ENCODE results near the gene CLASRP. TPM values are rescaled to one million over a fixed set of nuclear protein-coding genes. Genes with fewer than 3 reads are reported as not detected.

The CLASRP gene
- total RNA-seq, 1 donor from 2014 or later: 7.8 TPM

- Histone ChIP-seq H3K27ac (ENCODE audit: low read depth, low read length) (no peak overlapping the region), H3K4me3 (ENCODE audit: low read length in 3 of 3) (no peak overlapping the region), H3K9me3 (ENCODE audit: control insufficient read depth in 3 of 3, low read length in 3 of 3) (no peaks in the 10 kb centered on the region), H3K27me3 (ENCODE audit: control insufficient read depth in 3 of 3, insufficient read depth in 3 of 3, low read length in 3 of 3) (no peaks in the 10 kb centered on the region), H3K9ac (ENCODE audit: low read depth in 1 of 3, low read length in 3 of 3) (no peak overlapping the region), H3K4me1 (ENCODE audit: control insufficient read depth in 3 of 3, insufficient read depth in 3 of 3, low read length in 3 of 3) (peaks cover 0 to 5% (median 0%) of the 10 kb centered on the region in 3 donors), H3K36me3 (ENCODE audit: control insufficient read depth in 3 of 3, insufficient read depth in 3 of 3, low read length in 3 of 3) (peaks cover 82 to 91% (median 88%) of the 10 kb centered on the region in 3 donors)
These were observed 18.6 kb downstream of the CLASRP start for GRCh38 chr19:45057444-45057843.

- peaks cover 0 to 5% (median 0%) of the 10 kb centered on the region in 3 donors for H3K4me1 ChIP-seq (ENCODE audit: control insufficient read depth in 3 of 3, insufficient read depth in 3 of 3, low read length in 3 of 3)
- no peak overlapping the region for H3K27ac ChIP-seq (ENCODE audit: low read depth, low read length)
- no peaks in the 10 kb centered on the region for H3K9me3 ChIP-seq (ENCODE audit: control insufficient read depth in 3 of 3, low read length in 3 of 3)
- no peak overlapping the region for H3K9ac ChIP-seq (ENCODE audit: low read depth in 1 of 3, low read length in 3 of 3)
- H3K27me3 ChIP-seq (ENCODE audit: control insufficient read depth in 3 of 3, insufficient read depth in 3 of 3, low read length in 3 of 3): no peaks in the 10 kb centered on the region
- H3K36me3 ChIP-seq (ENCODE audit: control insufficient read depth in 3 of 3, insufficient read depth in 3 of 3, low read length in 3 of 3): peaks cover 79 to 89% (median 86%) of the 10 kb centered on the region in 3 donors
- no peak overlapping the region for H3K4me3 ChIP-seq (ENCODE audit: low read length in 3 of 3)
These were observed 19.8 kb downstream of the CLASRP start for GRCh38 chr19:45058622-45059159.

DNA sequence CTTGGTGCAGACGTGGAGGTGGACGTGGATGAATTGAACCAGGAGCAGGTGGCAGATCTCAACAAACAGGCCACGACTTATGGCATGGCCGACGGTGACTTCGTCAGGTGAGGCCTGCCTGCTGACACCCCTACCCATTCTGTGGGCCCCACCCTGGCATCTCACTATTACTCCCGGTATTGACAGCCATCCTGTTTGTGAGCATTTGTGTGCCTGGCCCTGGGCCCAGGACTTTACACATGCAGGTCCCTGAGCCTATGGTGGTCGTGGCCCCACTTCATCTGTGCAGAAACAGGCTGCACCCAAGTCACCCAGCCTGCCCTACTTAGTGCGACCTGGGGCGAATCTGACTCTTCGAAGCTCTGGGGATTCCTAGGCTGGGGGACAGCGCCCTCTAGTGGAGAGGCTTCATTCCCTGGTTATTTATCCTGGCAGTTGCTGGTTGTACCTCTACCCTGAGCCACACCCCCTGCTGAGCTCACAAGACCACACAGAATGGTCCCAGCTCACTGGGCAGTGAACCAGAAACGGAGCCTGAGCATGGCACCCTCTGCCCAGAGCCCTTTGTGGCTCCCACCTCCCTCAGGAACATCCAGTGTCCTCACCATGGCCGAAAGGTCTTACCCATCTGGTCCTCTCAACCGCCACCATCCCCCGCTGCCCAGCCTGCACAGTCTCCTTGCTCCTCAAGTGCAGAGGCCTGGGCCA lies 20.6 kb downstream of the CLASRP start:
- Histone ChIP-seq H3K9ac (ENCODE audit: low read depth in 1 of 3, low read length in 3 of 3) (no peak overlapping the region), H3K36me3 (ENCODE audit: control insufficient read depth in 3 of 3, insufficient read depth in 3 of 3, low read length in 3 of 3) (peaks cover 81 to 86% (median 83%) of the 10 kb centered on the region in 3 donors)

GRCh38 chr19:45061965-45062364 lies 23.1 kb downstream of the CLASRP start:
- Histone ChIP-seq H3K4me1 (ENCODE audit: control insufficient read depth in 3 of 3, insufficient read depth in 3 of 3, low read length in 3 of 3) (peaks cover 0 to 5% (median 0%) of the 10 kb centered on the region in 3 donors), H3K27me3 (ENCODE audit: control insufficient read depth in 3 of 3, insufficient read depth in 3 of 3, low read length in 3 of 3) (no peaks in the 10 kb centered on the region), H3K27ac (ENCODE audit: low read depth, low read length) (no peak overlapping the region), H3K9me3 (ENCODE audit: control insufficient read depth in 3 of 3, low read length in 3 of 3) (no peaks in the 10 kb centered on the region), H3K9ac (ENCODE audit: low read depth in 1 of 3, low read length in 3 of 3) (no peak overlapping the region), H3K4me3 (ENCODE audit: low read length in 3 of 3) (no peak overlapping the region), H3K36me3 (ENCODE audit: control insufficient read depth in 3 of 3, insufficient read depth in 3 of 3, low read length in 3 of 3) (peaks cover 75 to 80% (median 78%) of the 10 kb centered on the region in 3 donors)

More for the DNA sequence above, 20.6 kb downstream of the CLASRP start:
- Histone ChIP-seq H3K4me3 (ENCODE audit: low read length in 3 of 3) (no peak overlapping the region), H3K27me3 (ENCODE audit: control insufficient read depth in 3 of 3, insufficient read depth in 3 of 3, low read length in 3 of 3) (no peaks in the 10 kb centered on the region), H3K27ac (ENCODE audit: low read depth, low read length) (no peak overlapping the region), H3K4me1 (ENCODE audit: control insufficient read depth in 3 of 3, insufficient read depth in 3 of 3, low read length in 3 of 3) (peaks cover 0 to 5% (median 0%) of the 10 kb centered on the region in 3 donors), H3K9me3 (ENCODE audit: control insufficient read depth in 3 of 3, low read length in 3 of 3) (no peaks in the 10 kb centered on the region)

GRCh38 chr19:45063851-45064801 lies 25.3 kb downstream of the CLASRP start:
- Histone ChIP-seq H3K36me3 (ENCODE audit: control insufficient read depth in 3 of 3, insufficient read depth in 3 of 3, low read length in 3 of 3) (peaks cover 69 to 73% (median 72%) of the 10 kb centered on the region in 3 donors), H3K27me3 (ENCODE audit: control insufficient read depth in 3 of 3, insufficient read depth in 3 of 3, low read length in 3 of 3) (no peaks in the 10 kb centered on the region), H3K9ac (ENCODE audit: low read depth in 1 of 3, low read length in 3 of 3) (no peak overlapping the region), H3K9me3 (ENCODE audit: control insufficient read depth in 3 of 3, low read length in 3 of 3) (no peaks in the 10 kb centered on the region), H3K4me1 (ENCODE audit: control insufficient read depth in 3 of 3, insufficient read depth in 3 of 3, low read length in 3 of 3) (peaks cover 0 to 4% (median 0%) of the 10 kb centered on the region in 3 donors), H3K27ac (ENCODE audit: low read depth, low read length) (no peak overlapping the region), H3K4me3 (ENCODE audit: low read length in 3 of 3) (no peak overlapping the region)

GRCh38 chr19:45066921-45067661 lies 28.2 kb downstream of the CLASRP start:
- Histone ChIP-seq H3K27me3 (ENCODE audit: control insufficient read depth in 3 of 3, insufficient read depth in 3 of 3, low read length in 3 of 3) (no peaks in the 10 kb centered on the region), H3K9ac (ENCODE audit: low read depth in 1 of 3, low read length in 3 of 3) (no peak overlapping the region), H3K36me3 (ENCODE audit: control insufficient read depth in 3 of 3, insufficient read depth in 3 of 3, low read length in 3 of 3) (peaks cover 58 to 67% (median 63%) of the 10 kb centered on the region in 3 donors), H3K9me3 (ENCODE audit: control insufficient read depth in 3 of 3, low read length in 3 of 3) (no peaks in the 10 kb centered on the region), H3K4me3 (ENCODE audit: low read length in 3 of 3) (no peak overlapping the region), H3K4me1 (ENCODE audit: control insufficient read depth in 3 of 3, insufficient read depth in 3 of 3, low read length in 3 of 3) (no peaks in the 10 kb centered on the region), H3K27ac (ENCODE audit: low read depth, low read length) (no peak overlapping the region)

DNA sequence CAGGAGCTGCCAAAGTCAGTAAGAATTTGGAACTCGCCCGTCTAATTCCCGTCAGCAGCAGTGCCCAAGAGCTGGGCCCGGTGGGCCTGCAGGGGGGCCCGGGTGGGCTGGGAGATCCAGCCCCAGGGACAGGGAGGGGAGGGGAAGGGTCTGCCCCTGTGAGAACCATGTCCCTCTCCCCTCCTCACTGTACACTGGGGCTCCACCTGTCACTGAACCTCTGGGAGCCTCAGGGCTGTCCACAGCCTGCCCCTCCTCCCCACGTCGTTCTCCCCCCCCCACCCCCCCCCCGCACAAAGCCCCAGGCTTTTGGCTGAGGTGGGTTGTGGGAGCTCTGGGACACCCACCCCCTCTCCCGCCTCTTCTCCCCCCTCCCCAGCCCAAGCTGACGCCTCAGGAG lies 29.2 kb downstream of the CLASRP start:
- Histone ChIP-seq H3K9ac (ENCODE audit: low read depth in 1 of 3, low read length in 3 of 3) (no peak overlapping the region), H3K36me3 (ENCODE audit: control insufficient read depth in 3 of 3, insufficient read depth in 3 of 3, low read length in 3 of 3) (peaks cover 53 to 61% (median 59%) of the 10 kb centered on the region in 3 donors), H3K4me3 (ENCODE audit: low read length in 3 of 3) (no peak overlapping the region), H3K27ac (ENCODE audit: low read depth, low read length) (no peak overlapping the region), H3K27me3 (ENCODE audit: control insufficient read depth in 3 of 3, insufficient read depth in 3 of 3, low read length in 3 of 3) (no peaks in the 10 kb centered on the region), H3K9me3 (ENCODE audit: control insufficient read depth in 3 of 3, low read length in 3 of 3) (no peaks in the 10 kb centered on the region), H3K4me1 (ENCODE audit: control insufficient read depth in 3 of 3, insufficient read depth in 3 of 3, low read length in 3 of 3) (no peaks in the 10 kb centered on the region)

DNA sequence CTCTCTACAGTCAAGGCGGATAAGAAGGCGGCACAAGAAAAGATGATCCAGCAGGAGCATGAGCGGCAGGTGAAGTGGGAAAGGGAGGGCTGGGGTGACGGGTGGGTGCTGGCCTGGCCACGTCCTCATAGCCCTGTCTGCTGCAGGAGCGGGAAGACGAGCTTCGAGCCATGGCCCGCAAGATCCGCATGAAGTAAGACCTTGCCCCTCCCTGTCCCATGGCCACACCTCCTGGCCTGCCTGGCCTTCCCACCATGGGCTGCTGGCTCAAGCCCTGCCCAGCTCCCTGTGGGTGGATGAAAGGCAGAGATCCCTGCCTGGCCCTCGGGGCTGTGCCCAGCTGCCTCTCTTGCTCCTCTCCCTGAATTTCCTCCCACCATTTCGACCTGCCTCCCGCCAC lies 30.2 kb downstream of the CLASRP start:
- H3K9ac ChIP-seq (ENCODE audit: low read depth in 1 of 3, low read length in 3 of 3): no peak overlapping the region
- H3K4me1 ChIP-seq (ENCODE audit: control insufficient read depth in 3 of 3, insufficient read depth in 3 of 3, low read length in 3 of 3): no peaks in the 10 kb centered on the region
- peaks cover 47 to 56% (median 52%) of the 10 kb centered on the region in 3 donors for H3K36me3 ChIP-seq (ENCODE audit: control insufficient read depth in 3 of 3, insufficient read depth in 3 of 3, low read length in 3 of 3)

GRCh38 chr19:45070214-45070613 lies 31.4 kb downstream of the CLASRP start:
- Histone ChIP-seq H3K27ac (ENCODE audit: low read depth, low read length) (no peak overlapping the region), H3K4me3 (ENCODE audit: low read length in 3 of 3) (no peak overlapping the region), H3K36me3 (ENCODE audit: control insufficient read depth in 3 of 3, insufficient read depth in 3 of 3, low read length in 3 of 3) (peaks cover 43 to 49% (median 44%) of the 10 kb centered on the region in 3 donors), H3K27me3 (ENCODE audit: control insufficient read depth in 3 of 3, insufficient read depth in 3 of 3, low read length in 3 of 3) (no peaks in the 10 kb centered on the region), H3K9me3 (ENCODE audit: control insufficient read depth in 3 of 3, low read length in 3 of 3) (no peaks in the 10 kb centered on the region), H3K9ac (ENCODE audit: low read depth in 1 of 3, low read length in 3 of 3) (no peak overlapping the region), H3K4me1 (ENCODE audit: control insufficient read depth in 3 of 3, insufficient read depth in 3 of 3, low read length in 3 of 3) (no peaks in the 10 kb centered on the region)

More for the DNA sequence above, 30.2 kb downstream of the CLASRP start:
- no peaks in the 10 kb centered on the region for H3K9me3 ChIP-seq (ENCODE audit: control insufficient read depth in 3 of 3, low read length in 3 of 3)
- H3K27me3 ChIP-seq (ENCODE audit: control insufficient read depth in 3 of 3, insufficient read depth in 3 of 3, low read length in 3 of 3): no peaks in the 10 kb centered on the region
- no peak overlapping the region for H3K27ac ChIP-seq (ENCODE audit: low read depth, low read length)
- no peak overlapping the region for H3K4me3 ChIP-seq (ENCODE audit: low read length in 3 of 3)

Data from skeletal muscle tissue (tissue), 4 donors.